Endothelial cell of umbilical vein (primary cell): Measurements from ENCODE around the gene PCDHGA1. TPM values are rescaled to one million over a fixed set of nuclear protein-coding genes. Genes with fewer than 3 reads are reported as not detected.

Experiments used
- BruUV-seq: library from RNA; stranded (reverse); fragments of 400-500 nt; replicated peaks from 2 replicates; lab custom pipeline; 2021; lab: Mats Ljungman, UMichigan
- CTCF ChIA-PET: fragments of 300-600, 350-600 bp; sonication (Branson Sonifier 250); formaldehyde crosslinking; loops from one replicate; lab custom pipeline; 2021; ENCODE audit warnings: antibody characterized with exemption, inconsistent platforms; lab: Charles Lee
- POLR2A ChIA-PET: fragments of 300-600, 350-600 bp; sonication (Branson Sonifier 250); formaldehyde crosslinking; loops from one replicate; lab custom pipeline; 2021; ENCODE audit warnings: antibody characterized with exemption, inconsistent platforms; lab: Charles Lee
- DNase-seq: peaks from one replicate; pipeline ENCODE4 v3.0.0-alpha.2; 2011; ENCODE audit warnings: low read depth, low spot score
- FAIRE-seq: peaks from 2 replicates; lab custom pipeline; 2011; peaks lifted over from hg19 to GRCh38; lab: Jason Lieb, UNC
- H2AFZ ChIP-seq: 2 replicates; pipeline ENCODE4 v1.6.0; 2012; ENCODE audit warnings: low read depth, low read length, control low read depth, inconsistent platforms
- H3K27ac ChIP-seq: 2 replicates; pipeline ENCODE4 v1.5.1; 2011; ENCODE audit warnings: low read depth, mild to moderate bottlenecking, control low read depth, low read length, moderate library complexity; ENCODE audit not compliant: insufficient read depth
- H3K27me3 ChIP-seq, 2 experiments: 2 replicates each; pipeline versions ENCODE4 v1.6.0 to v1.6.1; 2011; ENCODE audit warnings: low read length in 2 of 2, mixed read lengths in 1 of 2; ENCODE audit not compliant: control insufficient read depth in 2 of 2, insufficient read depth in 2 of 2
- H3K36me3 ChIP-seq, 2 experiments: 2 replicates in 1 of 2; 3 replicates in 1 of 2; pipeline ENCODE4 v1.5.1; 2011; ENCODE audit warnings: low read length in 2 of 2, mild to moderate bottlenecking in 1 of 2, moderate library complexity in 1 of 2; ENCODE audit not compliant: control insufficient read depth in 2 of 2, insufficient read depth in 2 of 2; ENCODE audit errors: extremely low read depth in 1 of 2
- H3K4me1 ChIP-seq: 3 replicates; pipeline ENCODE4 v1.5.1; 2011; ENCODE audit warnings: mild to moderate bottlenecking, low read length; ENCODE audit not compliant: control insufficient read depth, insufficient read depth; ENCODE audit errors: extremely low read depth
- H3K4me2 ChIP-seq: 2 replicates; pipeline ENCODE4 v1.6.1; 2011; ENCODE audit warnings: low read length, control low read depth, mixed read lengths; ENCODE audit not compliant: insufficient read depth
- H3K4me3 ChIP-seq, 3 experiments: fragments of 200-600 bp in 1 of 3; sonication (generic), shearing (Covaris generic) in 1 of 3; replicated peaks in 1 of 3; 2 replicates each; pipeline ENCODE4 v1.5.1; 2011 to 2016; ENCODE audit warnings: control low read depth in 3 of 3, low read length in 3 of 3, mild to moderate bottlenecking in 2 of 3, inconsistent platforms in 1 of 3, low read depth in 1 of 3, moderate library complexity in 1 of 3; ENCODE audit not compliant: insufficient read depth in 1 of 3
- H3K79me2 ChIP-seq: 2 replicates; pipeline ENCODE4 v1.6.0; 2012; ENCODE audit warnings: low read length, inconsistent platforms; ENCODE audit not compliant: control insufficient read depth, insufficient read depth
- H3K9ac ChIP-seq: replicated peaks from 2 replicates; pipeline ENCODE3; 2011; ENCODE audit warnings: low read length, control low read depth; ENCODE audit not compliant: insufficient read depth; ENCODE audit errors: extremely low read depth
- H3K9me1 ChIP-seq: replicated peaks from 3 replicates; pipeline ENCODE4 v1.6.0; 2011; ENCODE audit warnings: mild to moderate bottlenecking, low read length; ENCODE audit not compliant: control insufficient read depth, insufficient read depth; ENCODE audit errors: extremely low read depth
- H3K9me3 ChIP-seq: replicated peaks from 2 replicates; pipeline ENCODE4 v1.5.1; 2012; ENCODE audit warnings: low read length, inconsistent platforms; ENCODE audit not compliant: control insufficient read depth, insufficient read depth
- H4K20me1 ChIP-seq: replicated peaks from 2 replicates; pipeline ENCODE3; 2011; ENCODE audit warnings: mild to moderate bottlenecking, low read length; ENCODE audit not compliant: control insufficient read depth, insufficient read depth; ENCODE audit errors: extremely low read depth
- EZH2 ChIP-seq: IDR thresholded peaks from 2 replicates; pipeline ENCODE4 v1.6.1; 2012; ENCODE audit warnings: borderline replicate concordance, low read depth, mild to moderate bottlenecking, moderate library complexity, low read length, inconsistent platforms; ENCODE audit not compliant: severe bottlenecking
- FOS ChIP-seq: IDR thresholded peaks from 2 replicates; pipeline ENCODE4 v1.6.1; 2011; ENCODE audit warnings: mild to moderate bottlenecking, low read length, moderate library complexity, borderline replicate concordance; ENCODE audit not compliant: insufficient read depth
- GATA2 ChIP-seq: IDR thresholded peaks from 2 replicates; pipeline ENCODE4 v1.7.0; 2011; ENCODE audit warnings: low read depth, mild to moderate bottlenecking, moderate library complexity, mixed read lengths, low read length; ENCODE audit not compliant: insufficient read length, insufficient read depth
- JUN ChIP-seq: IDR thresholded peaks from 2 replicates; pipeline ENCODE4 v1.6.1; 2011; ENCODE audit warnings: borderline replicate concordance, low read depth; ENCODE audit not compliant: insufficient read length, insufficient read depth
- MYC ChIP-seq: IDR thresholded peaks from one replicate; pipeline ENCODE4 v1.6.1; 2011; ENCODE audit warnings: mild to moderate bottlenecking, low read depth, low read length
- POLR2A ChIP-seq: IDR thresholded peaks from 2 replicates; pipeline ENCODE4 v1.6.1; 2012; ENCODE audit warnings: low read depth, mild to moderate bottlenecking, control low read depth, low read length
- POLR2AphosphoS5 ChIP-seq: IDR thresholded peaks from 2 replicates; pipeline ENCODE4 v1.6.1; 2012; ENCODE audit warnings: low read depth, mild to moderate bottlenecking, control low read depth, low read length, moderate library complexity; ENCODE audit not compliant: insufficient read depth
- dilution Hi-C: fragments of 300-500 bp; cut with MboI; formaldehyde crosslinking; loops from one replicate; pipeline ENCODE4 v1.15.0; 2019; ENCODE audit warnings: low sequenced_read_pairs; ENCODE audit not compliant: extremely low pct_ligation_motif_present
- intact Hi-C: fragments of 100-400 bp; cut with micrococcal nuclease; formaldehyde crosslinking; loops from one replicate; pipeline ENCODE4 v1.10.0; 2022
- polyA plus RNA-seq, 4 experiments: library from polyadenylated mRNA; depleted of rRNA in 3 of 4; stranded (reverse) in 3 of 4; unstranded in 1 of 4; fragments of >200 nt; gene quantifications; 2 replicates each; pipeline versions ENCODE4 v1.2.1 to v1.2.3, GENCODE V29; 2011 to 2012; ENCODE audit warnings: missing spikeins in 1 of 4
- total RNA-seq: library from RNA; stranded (reverse); gene quantifications from 2 replicates; pipeline ENCODE4 v1.2.3, GENCODE V29; 2021
- TF ChIP-seq, protein P1 (sequence below): IDR thresholded peaks from 2 replicates; pipeline ENCODE4 v1.6.1; 2011; ENCODE audit not compliant: insufficient read depth, insufficient read length
- TF ChIP-seq, protein P2 (sequence below), 2 donors: IDR thresholded peaks; 1 replicate in 1 of 2; 2 replicates in 1 of 2; pipeline ENCODE4 v1.5.1; 2011; ENCODE audit warnings: low read length in 2 of 2, mild to moderate bottlenecking in 2 of 2, moderate library complexity in 2 of 2, control low read depth in 1 of 2, inconsistent platforms in 1 of 2, low read depth in 1 of 2; ENCODE audit not compliant: insufficient read depth in 1 of 2; ENCODE audit errors: extremely low read depth in 1 of 2

Gene PCDHGA1
- total and polyA plus RNA-seq, 2 donors (not counting 3 experiments of a cell fraction or from before 2014, with no cell fraction given), result 0.22 to 0.44 TPM

DNA sequence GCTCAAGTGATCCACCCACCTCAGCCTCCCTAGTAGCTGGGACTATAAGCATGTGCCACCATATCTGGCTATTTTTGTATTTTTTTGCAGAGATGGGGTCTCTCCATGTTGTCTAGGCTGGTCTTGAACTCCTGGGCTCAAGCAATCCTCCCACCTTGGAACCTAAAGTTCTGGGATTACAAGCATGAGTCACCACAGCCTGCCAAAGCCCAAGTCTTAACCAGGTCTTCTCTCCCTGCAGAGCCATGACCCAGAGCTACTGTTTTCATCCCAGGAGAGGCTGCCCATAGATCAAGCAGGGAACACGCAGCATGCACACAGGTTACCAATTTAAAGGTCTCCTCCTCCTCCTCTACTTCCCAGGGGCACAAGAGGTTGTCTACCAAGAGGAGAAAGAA is 188.3 kb downstream of the PCDHGA1 start:
- Histone ChIP-seq H3K27ac (no peak overlapping the region), H3K9me3 (no peaks in the 10 kb centered on the region), H3K4me1 (peaks cover 35% of the 10 kb centered on the region), H3K36me3 (peaks cover 2 to 10% of the 10 kb centered on the region in 2 experiments), H2AFZ (no peak overlapping the region), H3K4me2 (no peak overlapping the region), H3K79me2 (no peaks in the 10 kb centered on the region), H3K9ac (no peak overlapping the region), H3K9me1 (no peaks in the 10 kb centered on the region), H3K27me3 (no peaks in the 10 kb centered on the region), H4K20me1 (no peaks in the 10 kb centered on the region), H3K4me3 (no peak overlapping the region)
- POLR2A ChIA-PET, result no interaction called here
- dilution Hi-C loops (no loop called here), intact Hi-C loops (no loop called here)
- no TSS peak for BruUV-seq
- no peak for TF ChIP-seq JUN
- TF ChIP-seq, protein P1, sequence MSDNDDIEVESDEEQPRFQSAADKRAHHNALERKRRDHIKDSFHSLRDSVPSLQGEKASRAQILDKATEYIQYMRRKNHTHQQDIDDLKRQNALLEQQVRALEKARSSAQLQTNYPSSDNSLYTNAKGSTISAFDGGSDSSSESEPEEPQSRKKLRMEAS, result no peak
- TF ChIP-seq, protein P2, sequence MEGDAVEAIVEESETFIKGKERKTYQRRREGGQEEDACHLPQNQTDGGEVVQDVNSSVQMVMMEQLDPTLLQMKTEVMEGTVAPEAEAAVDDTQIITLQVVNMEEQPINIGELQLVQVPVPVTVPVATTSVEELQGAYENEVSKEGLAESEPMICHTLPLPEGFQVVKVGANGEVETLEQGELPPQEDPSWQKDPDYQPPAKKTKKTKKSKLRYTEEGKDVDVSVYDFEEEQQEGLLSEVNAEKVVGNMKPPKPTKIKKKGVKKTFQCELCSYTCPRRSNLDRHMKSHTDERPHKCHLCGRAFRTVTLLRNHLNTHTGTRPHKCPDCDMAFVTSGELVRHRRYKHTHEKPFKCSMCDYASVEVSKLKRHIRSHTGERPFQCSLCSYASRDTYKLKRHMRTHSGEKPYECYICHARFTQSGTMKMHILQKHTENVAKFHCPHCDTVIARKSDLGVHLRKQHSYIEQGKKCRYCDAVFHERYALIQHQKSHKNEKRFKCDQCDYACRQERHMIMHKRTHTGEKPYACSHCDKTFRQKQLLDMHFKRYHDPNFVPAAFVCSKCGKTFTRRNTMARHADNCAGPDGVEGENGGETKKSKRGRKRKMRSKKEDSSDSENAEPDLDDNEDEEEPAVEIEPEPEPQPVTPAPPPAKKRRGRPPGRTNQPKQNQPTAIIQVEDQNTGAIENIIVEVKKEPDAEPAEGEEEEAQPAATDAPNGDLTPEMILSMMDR (IDR thresholded peaks at IDR 0.05; ENCODE audit: extremely low read depth in 1 of 2, insufficient read depth in 1 of 2, low read depth in 1 of 2, low read length in 2 of 2), result no peak
- no peak for TF ChIP-seq FOS
- TF ChIP-seq POLR2A, result no peak
- no peak for TF ChIP-seq MYC
- TF ChIP-seq GATA2, result no peak
- TF ChIP-seq POLR2AphosphoS5, result no peak
- no peak for TF ChIP-seq EZH2
- no peak for DNase-seq
- FAIRE-seq, result no peak
- CTCF ChIA-PET, result interaction anchor here (0.7 to 1.6 kb wide), 7 partner anchors 15 to 111 kb away, joined by 3 to 5 read pairs (median 4); partner anchors contain the start of genes PCDHGA10, PCDHGA12 and PCDHGB6
